Neural progenitor cell (in vitro differentiated cells): ENCODE results near the gene IRS2. TPM values are rescaled to one million over a fixed set of nuclear protein-coding genes. Genes with fewer than 3 reads are reported as not detected.
A peak's percentile ranks its signal among the peaks of the same experiment; 100 is the strongest.

Source experiments
- DNase-seq: peaks from one replicate; pipeline ENCODE4 v3.0.0-alpha.2; 2016; ENCODE audit warnings: low spot score
- H2AFZ ChIP-seq: fragments of 200-600 bp; sonication (generic); replicated peaks from 2 replicates; pipeline ENCODE4 v1.6.1; 2016; ENCODE audit warnings: antibody characterized with exemption
- H3F3A ChIP-seq: fragments of 200-600 bp; sonication (generic); 2 replicates; pipeline ENCODE4 v1.6.1; 2016; ENCODE audit warnings: antibody characterized with exemption, low read depth
- H3K27ac ChIP-seq: fragments of 200-600 bp; sonication (generic); 2 replicates; pipeline ENCODE4 v1.5.1; 2016; ENCODE audit warnings: mild to moderate bottlenecking
- H3K27me3 ChIP-seq: fragments of 200-600 bp; sonication (generic); 2 replicates; pipeline ENCODE4 v1.6.1; 2016; ENCODE audit warnings: mild to moderate bottlenecking, moderate library complexity
- H3K36me3 ChIP-seq: fragments of 200-600 bp; sonication (generic); 2 replicates; pipeline ENCODE4 v1.5.1; 2016
- H3K4me1 ChIP-seq: fragments of 200-600 bp; sonication (generic); 2 replicates; pipeline ENCODE4 v1.6.1; 2016; ENCODE audit warnings: mixed run types
- H3K4me2 ChIP-seq: fragments of 200-600 bp; sonication (generic); 2 replicates; pipeline ENCODE4 v1.6.1; 2016
- H3K4me3 ChIP-seq: fragments of 200-600 bp; sonication (generic); 2 replicates; pipeline ENCODE4 v1.5.1; 2016
- H3K79me2 ChIP-seq: fragments of 200-600 bp; sonication (generic); 2 replicates; pipeline ENCODE4 v1.6.1; 2016; ENCODE audit warnings: low read depth
- H3K9ac ChIP-seq: fragments of 200-600 bp; sonication (generic); 2 replicates; pipeline ENCODE4 v1.6.1; 2016
- H3K9me3 ChIP-seq: fragments of 200-600 bp; sonication (generic); 2 replicates; pipeline ENCODE4 v1.5.1; 2016; ENCODE audit warnings: low read depth
- H4K20me1 ChIP-seq: fragments of 200-600 bp; sonication (generic); 2 replicates; pipeline ENCODE4 v1.6.1; 2016; ENCODE audit warnings: low read depth
- H3K27ac Mint-ChIP-seq: 3 replicates; pipeline ENCODE4 v1.8.0; 2021; ENCODE audit warnings: mixed read lengths
- H3K27me3 Mint-ChIP-seq: 2 replicates; pipeline ENCODE4 v1.8.0; 2022; ENCODE audit warnings: low read depth, mild to moderate bottlenecking, inconsistent platforms, moderate library complexity, mixed read lengths; ENCODE audit not compliant: insufficient read depth
- H3K36me3 Mint-ChIP-seq: 3 replicates; pipeline ENCODE4 v1.8.0; 2021; ENCODE audit warnings: mixed read lengths
- H3K4me1 Mint-ChIP-seq: 3 replicates; pipeline ENCODE4 v1.8.0; 2021; ENCODE audit warnings: mixed read lengths
- H3K4me3 Mint-ChIP-seq: 3 replicates; pipeline ENCODE4 v1.8.0; 2021; ENCODE audit warnings: mild to moderate bottlenecking, moderate library complexity, mixed read lengths
- H3K9me3 Mint-ChIP-seq: 3 replicates; pipeline ENCODE4 v1.8.0; 2020; ENCODE audit warnings: mixed read lengths
- CTCF ChIP-seq: fragments of 200-600 bp; sonication (generic); IDR thresholded peaks from 2 replicates; pipeline ENCODE4 v1.5.1; 2017; ENCODE audit warnings: antibody characterized with exemption, mild to moderate bottlenecking
- EZH2 ChIP-seq: fragments of 200-600 bp; sonication (generic); IDR thresholded peaks from 2 replicates; pipeline ENCODE4 v1.6.1; 2017; ENCODE audit warnings: antibody characterized with exemption, mild to moderate bottlenecking, moderate library complexity
- EZH2phosphoT487 ChIP-seq: fragments of 200-600 bp; sonication (generic); IDR thresholded peaks from 2 replicates; pipeline ENCODE4 v1.6.1; 2017; ENCODE audit warnings: antibody characterized with exemption
- total RNA-seq: library from RNA; depleted of rRNA; stranded (reverse); fragments of >200 nt; gene quantifications from 2 replicates; pipeline ENCODE4 v1.2.3, GENCODE V29; 2015; ENCODE audit warnings: low replicate concordance

IRS2 gene
- total RNA-seq, 1 donor from 2014 or later = 4.2 TPM

GRCh38 chr13:109750221-109750775 lies 36.1 kb downstream of the IRS2 start:
- H3K36me3 Mint-ChIP-seq = peaks cover 40% of the 10 kb centered on the region
- no peaks in the 10 kb centered on the region for H3K79me2 ChIP-seq
- peaks cover 8% of the 10 kb centered on the region for H4K20me1 ChIP-seq
- DNase-seq = no peak
- H3K4me3 ChIP-seq = no peak overlapping the region
- no peak for TF ChIP-seq CTCF
- TF ChIP-seq EZH2 = no peak
- no peak for TF ChIP-seq EZH2phosphoT487
- H3K4me1 Mint-ChIP-seq = peaks cover 28% of the 10 kb centered on the region
- no peak overlapping the region for H3K9ac ChIP-seq
- peak overlapping the region; percentile 56 for H3K4me3 Mint-ChIP-seq
- no peak overlapping the region for H3K27ac ChIP-seq
- peak overlapping the region; percentile 31 for H3K4me2 ChIP-seq
- H3K4me1 ChIP-seq = peaks cover 21% of the 10 kb centered on the region
- peaks cover 22% of the 10 kb centered on the region for H3K9me3 Mint-ChIP-seq
- H3K36me3 ChIP-seq = peaks cover 8% of the 10 kb centered on the region
- H3K27ac Mint-ChIP-seq = no peak overlapping the region
- no peak overlapping the region for H2AFZ ChIP-seq
- no peaks in the 10 kb centered on the region for H3F3A ChIP-seq
- H3K27me3 Mint-ChIP-seq = peaks cover 4% of the 10 kb centered on the region
- no peaks in the 10 kb centered on the region for H3K27me3 ChIP-seq
- no peaks in the 10 kb centered on the region for H3K9me3 ChIP-seq

- Histone ChIP-seq H3K27me3 (no peaks in the 10 kb centered on the region), H4K20me1 (peaks cover 8% of the 10 kb centered on the region), H2AFZ (no peak overlapping the region), H3K4me2 (no peak overlapping the region), H3K79me2 (no peaks in the 10 kb centered on the region), H3K36me3 (peaks cover 7% of the 10 kb centered on the region), H3K27ac (no peak overlapping the region), H3K4me3 (no peak overlapping the region), H3F3A (no peaks in the 10 kb centered on the region), H3K4me1 (peaks cover 21% of the 10 kb centered on the region), H3K9ac (no peak overlapping the region), H3K9me3 (no peaks in the 10 kb centered on the region)
- Mint-ChIP-seq H3K4me3 (no peak overlapping the region), H3K36me3 (peaks cover 33% of the 10 kb centered on the region), H3K9me3 (peaks cover 24% of the 10 kb centered on the region), H3K4me1 (peaks cover 30% of the 10 kb centered on the region), H3K27me3 (peaks cover 4% of the 10 kb centered on the region), H3K27ac (peak overlapping the region; percentile 74)
- no peak for DNase-seq
- TF ChIP-seq EZH2phosphoT487 (no peak), EZH2 (no peak), CTCF (no peak)
Observed at GRCh38 chr13:109749365-109749764, 37.0 kb downstream of the IRS2 start.

- Histone ChIP-seq H3K4me2 (no peak overlapping the region), H3K27me3 (no peaks in the 10 kb centered on the region), H4K20me1 (peaks cover 8% of the 10 kb centered on the region), H3K79me2 (no peaks in the 10 kb centered on the region), H3F3A (no peaks in the 10 kb centered on the region), H3K4me1 (peaks cover 25% of the 10 kb centered on the region), H2AFZ (no peak overlapping the region), H3K36me3 (peaks cover under 1% of the 10 kb centered on the region), H3K4me3 (no peak overlapping the region), H3K27ac (no peak overlapping the region), H3K9ac (no peak overlapping the region), H3K9me3 (no peaks in the 10 kb centered on the region)
- Mint-ChIP-seq H3K27ac (no peak overlapping the region), H3K27me3 (peaks cover 4% of the 10 kb centered on the region), H3K9me3 (peaks cover 26% of the 10 kb centered on the region), H3K4me3 (no peak overlapping the region), H3K4me1 (peaks cover 37% of the 10 kb centered on the region), H3K36me3 (peaks cover 27% of the 10 kb centered on the region)
- DNase-seq = no peak
- no peak for TF ChIP-seq EZH2
- no peak for TF ChIP-seq EZH2phosphoT487
- TF ChIP-seq CTCF = no peak
Observed at GRCh38 chr13:109748677-109749076, 37.7 kb downstream of the IRS2 start.
